Ascending aorta (tissue), 2 donors: ENCODE data around the gene PKDREJ. TPM values are rescaled to one million over a fixed set of nuclear protein-coding genes. Genes with fewer than 3 reads are reported as not detected.
A peak's percentile ranks its signal among the peaks of the same experiment; 100 is the strongest.

Experiments used
- DNase-seq, 2 donors: peaks; one replicate each; pipeline ENCODE4 v3.0.0-alpha.2; 2019; ENCODE audit warnings: low spot score in 2 of 2
- H3K27ac ChIP-seq, 2 donors: fragments of 200-600 bp; sonication (generic); one replicate each; pipeline ENCODE4 v1.5.1; 2016 to 2017; ENCODE audit warnings: mild to moderate bottlenecking in 1 of 2
- H3K27me3 ChIP-seq: fragments of 200-600 bp; sonication (generic); one replicate; pipeline ENCODE4 v1.5.1; 2017
- H3K36me3 ChIP-seq, 2 donors: fragments of 200-600 bp; sonication (generic); one replicate each; pipeline ENCODE4 v1.5.1; 2016
- H3K4me1 ChIP-seq, 2 donors: fragments of 200-600 bp; sonication (generic); one replicate each; pipeline ENCODE4 v1.5.1; 2016 to 2017; ENCODE audit warnings: mild to moderate bottlenecking in 1 of 2
- H3K4me3 ChIP-seq, 2 donors: fragments of 200-600 bp; sonication (generic); one replicate each; pipeline ENCODE4 v1.5.1; 2016 to 2017; ENCODE audit warnings: mild to moderate bottlenecking in 1 of 2
- H3K9me3 ChIP-seq, 2 donors: fragments of 200-600 bp; sonication (generic); one replicate each; pipeline ENCODE4 v1.5.1; 2016
- intact Hi-C: fragments of 100-400 bp; cut with DNase I; formaldehyde crosslinking; loops from one replicate; pipeline ENCODE4 v1.15.1; 2023
- total RNA-seq: library from RNA; depleted of rRNA; stranded (reverse); fragments of >200 nt; gene quantifications from one replicate; pipeline ENCODE4 v1.1.0, GENCODE V29; 2016
- TF ChIP-seq, protein P1 (sequence below), 3 experiments: fragments of 200-600 bp in 2 of 3; fragments of 450-650 bp in 1 of 3; sonication (generic) in 2 of 3; IDR thresholded peaks; one replicate each; pipeline ENCODE4 v1.5.1; 2016 to 2019; ENCODE audit warnings: antibody characterized with exemption in 3 of 3, mild to moderate bottlenecking in 1 of 3, moderate library complexity in 1 of 3

The PKDREJ gene
- total RNA-seq, 1 donor from 2014 or later, result not detected

DNA sequence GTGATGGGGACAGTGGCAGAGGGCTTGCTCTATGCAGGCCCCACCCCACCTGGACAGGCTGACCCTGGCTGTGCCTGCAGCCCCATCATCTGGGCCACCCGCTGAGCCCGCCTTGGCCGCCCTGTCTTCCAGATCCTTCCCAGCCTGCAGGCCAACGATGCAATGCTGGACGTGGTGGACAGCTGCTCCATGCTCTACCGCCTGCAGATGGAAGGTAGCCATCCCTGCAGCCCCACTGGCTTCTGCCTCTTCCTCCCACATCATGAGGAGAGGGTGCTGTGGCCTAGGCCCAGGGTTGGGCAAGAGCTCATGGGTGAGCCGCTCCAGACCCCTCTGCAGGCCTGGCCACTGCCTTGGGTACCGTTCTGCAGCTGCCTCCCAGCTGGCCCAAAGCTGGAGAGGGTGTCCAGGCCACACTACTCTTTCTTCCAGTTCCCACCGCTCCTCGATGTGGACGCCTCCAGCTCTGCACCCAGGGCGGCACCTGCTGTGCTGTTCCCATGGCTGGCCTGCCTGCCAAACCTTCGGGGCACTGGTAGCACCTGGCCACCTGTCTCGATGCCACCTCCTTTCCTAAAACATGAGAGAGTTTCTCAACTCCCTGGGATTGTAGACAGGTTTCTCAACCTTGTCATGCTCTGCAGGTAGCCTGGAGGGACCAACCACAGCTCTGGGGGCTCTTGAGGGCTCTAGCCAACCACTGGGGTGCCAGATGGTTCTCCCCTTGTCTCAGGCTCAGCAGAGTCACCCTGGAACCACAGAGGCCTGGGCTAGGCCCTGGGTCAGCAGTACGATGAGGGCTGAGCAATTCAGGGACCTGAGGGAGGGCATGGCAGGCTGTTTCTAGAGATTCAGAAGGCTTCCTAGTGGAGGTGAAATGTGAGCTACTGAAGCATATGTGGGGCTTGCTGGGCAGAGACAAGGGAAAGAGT lies 24.1 kb upstream of the PKDREJ start:
- no peak for DNase-seq
- no peaks in the 10 kb centered on the region for H3K4me1 ChIP-seq
- intact Hi-C loops, result no loop called here
- no peaks in the 10 kb centered on the region for H3K9me3 ChIP-seq
- H3K27ac ChIP-seq, result peak overlapping the region in 1 of 2 donors; percentile 22
- H3K36me3 ChIP-seq, result peaks cover 42 to 86% of the 10 kb centered on the region in 2 donors
- TF ChIP-seq, protein P1, sequence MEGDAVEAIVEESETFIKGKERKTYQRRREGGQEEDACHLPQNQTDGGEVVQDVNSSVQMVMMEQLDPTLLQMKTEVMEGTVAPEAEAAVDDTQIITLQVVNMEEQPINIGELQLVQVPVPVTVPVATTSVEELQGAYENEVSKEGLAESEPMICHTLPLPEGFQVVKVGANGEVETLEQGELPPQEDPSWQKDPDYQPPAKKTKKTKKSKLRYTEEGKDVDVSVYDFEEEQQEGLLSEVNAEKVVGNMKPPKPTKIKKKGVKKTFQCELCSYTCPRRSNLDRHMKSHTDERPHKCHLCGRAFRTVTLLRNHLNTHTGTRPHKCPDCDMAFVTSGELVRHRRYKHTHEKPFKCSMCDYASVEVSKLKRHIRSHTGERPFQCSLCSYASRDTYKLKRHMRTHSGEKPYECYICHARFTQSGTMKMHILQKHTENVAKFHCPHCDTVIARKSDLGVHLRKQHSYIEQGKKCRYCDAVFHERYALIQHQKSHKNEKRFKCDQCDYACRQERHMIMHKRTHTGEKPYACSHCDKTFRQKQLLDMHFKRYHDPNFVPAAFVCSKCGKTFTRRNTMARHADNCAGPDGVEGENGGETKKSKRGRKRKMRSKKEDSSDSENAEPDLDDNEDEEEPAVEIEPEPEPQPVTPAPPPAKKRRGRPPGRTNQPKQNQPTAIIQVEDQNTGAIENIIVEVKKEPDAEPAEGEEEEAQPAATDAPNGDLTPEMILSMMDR (IDR thresholded peaks at IDR 0.05), result no peak
- no peak overlapping the region for H3K4me3 ChIP-seq
- H3K27me3 ChIP-seq, result no peaks in the 10 kb centered on the region

DNA sequence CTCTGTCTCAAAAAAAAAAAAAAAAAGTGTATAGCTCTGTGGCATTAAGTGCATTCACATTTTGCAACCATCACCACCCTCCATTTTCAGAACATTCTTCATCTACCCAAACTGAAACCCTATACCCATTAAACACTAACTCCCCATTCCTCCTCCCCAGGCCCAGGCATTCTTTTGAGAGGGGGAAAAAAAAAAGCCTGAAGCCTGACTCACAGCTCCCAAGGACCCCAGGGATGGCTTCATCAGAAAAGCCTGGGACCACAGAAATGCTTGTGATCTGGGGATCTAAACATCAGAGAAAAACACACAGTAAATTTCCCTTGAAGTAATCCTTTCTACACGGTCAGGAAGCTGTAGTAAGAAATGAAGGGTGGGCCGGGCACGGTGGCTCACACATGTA lies 22.9 kb upstream of the PKDREJ start:
- no peaks in the 10 kb centered on the region for H3K4me1 ChIP-seq
- no peaks in the 10 kb centered on the region for H3K9me3 ChIP-seq
- TF ChIP-seq, protein P1 (IDR thresholded peaks at IDR 0.05), result no peak
- H3K27me3 ChIP-seq, result no peaks in the 10 kb centered on the region
- H3K4me3 ChIP-seq, result no peak overlapping the region
- H3K27ac ChIP-seq, result no peak overlapping the region
- intact Hi-C loops, result no loop called here
- DNase-seq, result no peak
- peaks cover 46 to 86% of the 10 kb centered on the region in 2 donors for H3K36me3 ChIP-seq

GRCh38 chr22:46281866-46282678 lies 18.9 kb upstream of the PKDREJ start:
- no peak overlapping the region for H3K27ac ChIP-seq
- peaks cover 77 to 94% of the 10 kb centered on the region in 2 donors for H3K36me3 ChIP-seq
- no peaks in the 10 kb centered on the region for H3K27me3 ChIP-seq
- DNase-seq, result no peak
- H3K4me1 ChIP-seq, result no peaks in the 10 kb centered on the region
- H3K9me3 ChIP-seq, result no peaks in the 10 kb centered on the region
- H3K4me3 ChIP-seq, result no peak overlapping the region
- TF ChIP-seq, protein P1 (IDR thresholded peaks at IDR 0.05), result no peak
- intact Hi-C loops, result no loop called here

DNA sequence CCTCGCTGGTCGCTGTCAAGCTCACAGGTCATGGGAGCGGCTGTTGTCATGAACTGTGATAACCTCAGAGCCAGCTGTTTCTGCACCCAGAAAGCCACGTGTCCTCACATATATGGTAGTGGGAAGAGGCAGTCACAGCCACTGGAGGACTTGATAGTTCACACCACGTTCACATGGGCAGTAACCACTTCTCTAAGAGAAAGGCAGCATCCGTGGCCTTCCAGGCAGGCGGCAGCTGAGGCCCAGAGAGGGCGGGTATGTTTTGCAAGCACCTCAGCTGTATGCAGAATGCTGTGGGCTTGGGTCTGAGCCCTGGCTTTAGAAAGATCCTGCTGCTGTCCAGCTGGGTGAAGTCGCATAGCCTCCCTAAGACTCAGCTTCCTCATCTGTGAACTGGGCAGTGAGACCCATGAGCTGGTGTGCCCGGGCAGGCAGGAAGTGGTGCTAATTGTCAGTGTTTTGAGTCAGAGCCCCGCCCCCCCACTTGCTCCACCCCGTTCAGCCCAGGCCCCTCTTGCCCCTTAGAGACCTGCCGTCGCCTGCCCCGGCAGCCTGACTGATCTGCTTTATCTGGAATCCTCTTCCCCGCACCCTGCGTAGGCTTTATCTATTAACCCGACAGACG lies 18.0 kb upstream of the PKDREJ start:
- peaks cover 73 to 89% of the 10 kb centered on the region in 2 donors for H3K36me3 ChIP-seq
- intact Hi-C loops, result no loop called here
- no peaks in the 10 kb centered on the region for H3K9me3 ChIP-seq
- H3K27me3 ChIP-seq, result no peaks in the 10 kb centered on the region
- H3K27ac ChIP-seq, result no peak overlapping the region
- TF ChIP-seq, protein P1 (IDR thresholded peaks at IDR 0.05), result no peak
- H3K4me3 ChIP-seq, result no peak overlapping the region
- no peak for DNase-seq
- H3K4me1 ChIP-seq, result no peaks in the 10 kb centered on the region

DNA sequence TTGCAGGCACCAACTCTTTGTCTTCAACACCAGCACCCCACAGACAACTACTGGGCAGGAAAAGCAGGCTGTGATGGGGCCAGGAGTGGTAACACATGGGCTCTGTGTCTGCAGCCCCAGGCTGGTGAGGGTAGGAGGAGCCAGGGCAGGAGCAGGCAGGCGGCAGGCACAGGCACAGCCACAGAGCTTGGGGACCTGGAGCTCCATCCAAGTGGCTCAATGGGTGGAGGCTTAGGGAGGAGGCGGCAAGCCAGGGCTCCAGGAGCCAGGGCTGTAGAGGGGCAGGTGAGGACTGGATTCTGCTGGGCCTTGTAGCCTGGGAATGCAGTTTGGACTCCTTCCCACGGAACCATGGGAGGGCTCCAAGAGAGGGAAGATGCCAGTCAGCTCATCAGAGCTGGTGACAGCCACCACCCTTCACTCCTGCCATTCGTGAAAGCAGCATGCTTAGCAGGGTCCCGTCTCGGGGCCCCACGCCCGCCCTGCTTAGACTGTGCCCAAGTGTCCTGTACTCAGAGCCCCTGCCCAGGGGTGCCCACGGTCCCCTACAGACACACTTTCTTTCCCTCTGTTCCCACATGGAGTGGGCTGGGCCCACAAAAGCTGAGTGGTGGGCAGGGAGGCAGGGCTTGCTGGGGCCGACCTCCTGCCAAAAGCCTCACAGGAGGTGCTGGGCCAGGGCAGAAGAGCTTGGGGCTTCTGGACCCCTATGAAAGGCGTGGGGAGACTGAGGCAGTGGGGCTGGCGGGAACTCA lies 17.1 kb upstream of the PKDREJ start:
- TF ChIP-seq, protein P1 (IDR thresholded peaks at IDR 0.05), result no peak
- Histone ChIP-seq H3K9me3 (no peaks in the 10 kb centered on the region), H3K4me1 (no peaks in the 10 kb centered on the region), H3K27me3 (no peaks in the 10 kb centered on the region), H3K36me3 (peaks cover 72 to 90% of the 10 kb centered on the region in 2 donors), H3K4me3 (no peak overlapping the region), H3K27ac (no peak overlapping the region)
- no peak for DNase-seq
- intact Hi-C loops, result no loop called here
